ENCODE results near the gene TSPAN18.

Gene TSPAN18

DNA sequence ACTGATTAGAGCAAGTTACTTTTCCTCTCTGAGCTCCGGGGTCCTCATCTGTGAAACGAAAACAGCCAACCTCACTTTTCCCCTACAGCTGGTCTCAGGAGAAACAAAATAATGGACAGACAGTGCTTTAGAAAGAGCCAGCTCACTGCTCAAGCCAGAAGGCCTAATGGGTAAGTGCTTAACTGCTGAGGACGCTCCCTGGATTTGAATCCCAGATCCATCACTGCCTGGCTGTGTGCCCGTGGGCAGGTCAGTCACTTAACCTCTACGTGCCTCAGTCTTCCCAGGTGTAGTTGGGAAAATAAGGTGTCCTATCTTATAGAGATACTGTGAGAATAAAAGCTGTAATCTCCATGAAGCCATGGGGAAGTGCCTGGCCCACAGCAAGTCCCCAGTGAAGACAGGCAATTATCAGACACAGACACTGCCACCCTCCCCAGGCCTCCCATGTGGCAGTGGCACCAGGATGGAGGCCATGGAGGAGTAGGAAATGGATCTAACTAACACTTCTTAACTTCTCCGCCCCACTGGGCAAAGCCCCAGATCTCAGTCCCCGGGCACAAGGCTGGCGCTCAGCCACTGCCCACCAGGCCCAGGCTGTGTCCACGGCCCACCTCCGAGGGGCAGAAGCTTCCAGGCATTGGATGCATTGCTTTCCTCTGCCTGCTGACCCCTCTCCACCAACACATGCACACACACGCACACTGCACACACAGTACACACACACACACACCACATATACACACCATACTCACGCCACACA is 214.7 kb downstream of the TSPAN18 start:
- DNase-seq (ENCODE audit: low read depth in 2 of 2) = no peak

DNA sequence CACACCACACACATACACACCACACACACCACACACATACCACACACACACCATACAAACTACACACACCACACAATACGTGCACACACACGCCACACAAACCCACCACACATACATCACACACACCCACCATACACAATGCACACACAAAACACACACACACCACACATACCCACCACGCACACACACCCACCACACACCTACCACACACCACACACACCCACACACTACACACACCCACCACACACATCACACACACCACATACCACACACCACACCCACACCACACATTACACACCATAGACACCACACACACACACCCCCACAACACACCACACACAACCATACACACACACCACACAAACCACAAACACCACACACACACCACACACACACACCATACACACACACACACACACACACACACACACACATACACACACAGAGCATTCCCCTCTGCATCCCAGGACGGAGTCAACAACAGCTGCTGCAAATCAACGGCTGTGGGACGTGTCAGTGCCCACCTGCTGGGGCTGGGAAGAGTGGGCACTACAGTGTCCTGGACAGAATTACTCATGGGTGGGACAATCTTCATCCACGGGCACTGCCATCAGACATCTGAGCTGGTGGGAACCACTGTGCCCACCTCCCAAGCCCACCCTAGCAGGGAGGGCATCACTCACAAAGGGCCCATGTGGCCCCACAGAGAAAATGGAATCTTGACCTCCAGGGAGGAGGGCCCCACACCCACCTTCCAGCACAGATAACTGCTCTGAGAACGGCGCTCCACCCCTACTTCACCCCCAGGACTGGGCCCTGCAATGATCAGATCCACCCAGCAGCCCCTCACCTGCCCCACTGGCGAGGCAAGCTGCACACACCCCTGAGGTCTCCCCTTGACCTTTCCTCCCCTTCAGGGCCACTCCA is 215.5 kb downstream of the TSPAN18 start:
- no peak for DNase-seq (ENCODE audit: low read depth in 2 of 2)

DNA sequence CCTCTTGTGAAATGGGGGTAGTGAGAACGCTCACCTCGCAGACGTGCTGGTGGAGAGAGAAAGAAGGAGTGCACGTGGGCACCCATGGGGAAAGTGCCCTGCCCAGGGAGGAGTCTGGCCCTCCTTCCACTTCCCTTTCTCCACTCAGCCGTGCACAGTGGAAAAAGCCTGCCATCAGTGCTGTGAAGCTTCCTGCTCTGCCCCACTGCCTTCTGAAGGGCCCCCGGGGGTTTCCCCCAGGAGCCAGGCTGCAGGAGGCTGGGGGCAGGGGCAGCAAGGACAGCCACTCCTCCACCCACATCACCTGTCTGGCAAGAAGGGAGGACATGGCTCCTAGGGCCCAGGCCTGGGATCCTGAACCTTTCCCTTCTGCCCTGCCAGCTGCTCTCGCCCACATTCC is 216.4 kb downstream of the TSPAN18 start:
- peak in 1 of 2 donors; percentile 32 for DNase-seq (ENCODE audit: low read depth in 2 of 2)

DNA sequence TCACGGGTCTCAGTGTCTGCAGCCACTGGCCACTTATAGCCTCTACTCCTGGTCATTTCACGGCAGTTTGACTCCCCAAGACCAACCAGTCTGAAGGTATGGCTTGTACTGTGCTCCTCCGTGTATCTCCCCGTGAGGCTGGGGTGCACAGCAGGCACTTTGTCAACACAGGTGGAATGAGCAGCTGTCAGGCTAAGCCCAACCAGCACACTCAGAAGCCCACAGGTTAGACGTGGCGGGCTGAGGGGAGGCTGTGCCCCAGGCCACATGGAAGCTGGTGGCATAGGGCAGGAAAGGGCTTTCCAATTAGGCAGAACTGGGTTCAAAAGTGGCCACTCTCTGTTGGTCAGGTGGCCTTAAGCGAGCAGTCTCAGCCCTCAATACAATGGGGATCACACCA is 216.9 kb downstream of the TSPAN18 start:
- no peak for DNase-seq (ENCODE audit: low read depth in 2 of 2)

DNA sequence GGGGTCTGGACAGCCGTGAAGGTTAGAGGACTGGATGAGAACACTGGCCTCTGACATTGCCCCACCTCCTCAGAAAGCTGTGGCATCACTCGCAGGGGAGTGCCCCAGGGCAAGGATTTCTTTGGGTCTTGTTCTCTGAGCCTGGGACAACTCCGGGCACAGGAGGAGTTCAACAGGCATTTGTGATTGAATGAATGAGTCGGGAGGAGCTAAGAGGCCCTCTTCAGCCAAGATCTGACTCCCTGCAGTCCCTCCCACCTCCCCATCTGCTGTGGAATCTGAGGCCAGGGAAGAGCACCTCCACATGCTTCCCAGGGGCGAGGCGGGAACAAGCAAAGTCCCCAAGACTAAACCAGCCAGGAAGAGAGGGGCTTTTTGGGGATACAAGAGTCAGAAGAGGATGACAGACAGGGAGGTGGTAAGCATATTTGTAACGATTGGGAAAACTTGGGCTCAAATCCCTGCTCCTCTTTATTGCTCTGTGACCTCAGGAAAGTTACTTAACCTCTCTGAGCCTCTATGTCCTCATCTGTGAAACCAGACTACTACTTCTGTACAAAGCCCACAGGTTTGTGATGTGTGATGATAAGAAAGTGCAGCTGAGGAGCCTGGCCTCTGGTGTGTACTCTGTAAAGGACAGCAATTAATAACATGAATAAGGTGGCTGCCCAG is 217.6 kb downstream of the TSPAN18 start:
- no peak for DNase-seq (ENCODE audit: low read depth in 2 of 2)

DNA sequence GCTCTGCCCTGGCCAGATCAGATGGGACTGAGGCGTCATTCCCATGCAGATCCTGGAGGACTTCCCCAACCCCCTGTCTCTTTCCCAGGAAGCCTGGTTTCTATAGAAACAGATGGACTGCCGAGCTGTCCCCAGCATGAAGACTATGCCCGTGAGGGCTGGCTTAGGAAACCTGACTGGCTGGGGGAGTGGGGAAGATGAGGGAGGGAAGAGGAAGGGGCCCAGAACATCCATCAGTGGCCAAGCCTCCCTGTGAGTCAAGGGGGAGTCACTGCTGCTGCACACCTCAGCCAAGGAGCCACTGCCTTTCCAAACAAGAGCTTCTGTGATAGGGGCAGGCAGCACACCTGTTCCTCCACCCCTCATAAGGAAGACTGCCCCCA is 218.1 kb downstream of the TSPAN18 start:
- no peak for DNase-seq (ENCODE audit: low read depth in 2 of 2)

DNA sequence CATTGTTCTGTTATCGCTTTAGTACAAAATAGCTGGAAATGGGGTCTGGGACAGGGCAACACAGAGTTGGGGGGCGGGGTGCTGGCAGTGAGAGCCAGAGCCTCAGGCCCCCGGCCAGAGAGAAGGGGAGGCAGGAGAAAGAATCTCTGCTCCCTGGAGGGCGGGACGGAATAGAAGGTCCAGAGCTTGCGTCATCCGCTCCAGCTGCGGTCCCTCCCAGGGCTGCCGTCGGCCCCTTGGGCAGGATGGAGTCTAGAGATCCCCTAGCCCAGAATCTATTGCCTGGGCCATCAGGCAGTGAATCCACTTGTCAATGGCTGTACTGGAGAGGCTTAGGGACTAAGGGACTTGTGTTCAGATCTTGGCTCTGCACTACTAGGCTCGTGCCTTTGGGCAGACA is 218.9 kb downstream of the TSPAN18 start:
- no peak for DNase-seq (ENCODE audit: low read depth in 2 of 2)

DNA sequence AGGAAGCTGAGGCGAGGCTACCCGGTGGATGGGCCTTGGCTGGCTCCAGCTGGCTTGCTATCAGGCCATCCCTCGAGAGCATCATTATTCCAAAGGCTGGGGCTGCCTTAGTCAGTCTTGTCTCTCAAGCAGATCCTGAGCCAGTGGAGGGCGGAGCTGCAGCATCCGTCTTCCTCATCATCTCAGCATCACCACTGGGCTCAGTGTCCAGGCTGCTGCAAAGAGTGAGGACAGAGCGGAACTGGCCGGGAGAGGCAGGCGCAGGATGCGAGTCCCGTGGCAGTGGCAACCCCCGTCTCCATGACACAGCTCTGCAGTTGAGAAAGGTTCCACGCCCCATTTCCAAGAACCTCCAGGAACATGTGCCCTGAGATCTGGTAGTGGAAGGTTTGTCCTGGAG is 219.5 kb downstream of the TSPAN18 start:
- no peak for DNase-seq (ENCODE audit: low read depth in 2 of 2)

DNA sequence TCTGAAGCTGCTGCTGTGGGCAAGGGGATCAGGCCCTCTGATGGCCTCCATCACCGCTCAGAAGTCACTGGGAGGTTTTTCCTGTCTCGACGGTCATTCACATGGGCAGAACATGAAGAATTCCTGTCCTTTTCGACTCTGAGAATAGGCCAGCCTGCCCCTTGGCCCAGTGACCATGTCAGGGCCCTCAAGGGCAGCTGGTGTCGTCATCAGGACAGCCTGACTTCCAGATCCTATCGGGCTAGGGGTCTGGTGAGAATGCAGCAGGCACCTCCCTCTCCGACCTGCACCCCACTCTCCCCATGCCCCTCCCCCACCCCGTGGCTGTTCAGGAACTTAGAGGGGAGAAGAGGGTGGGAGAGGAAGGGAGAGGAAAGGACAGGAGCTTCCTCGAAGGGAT is 220.4 kb downstream of the TSPAN18 start:
- DNase-seq (ENCODE audit: low read depth in 2 of 2) = no peak

DNA sequence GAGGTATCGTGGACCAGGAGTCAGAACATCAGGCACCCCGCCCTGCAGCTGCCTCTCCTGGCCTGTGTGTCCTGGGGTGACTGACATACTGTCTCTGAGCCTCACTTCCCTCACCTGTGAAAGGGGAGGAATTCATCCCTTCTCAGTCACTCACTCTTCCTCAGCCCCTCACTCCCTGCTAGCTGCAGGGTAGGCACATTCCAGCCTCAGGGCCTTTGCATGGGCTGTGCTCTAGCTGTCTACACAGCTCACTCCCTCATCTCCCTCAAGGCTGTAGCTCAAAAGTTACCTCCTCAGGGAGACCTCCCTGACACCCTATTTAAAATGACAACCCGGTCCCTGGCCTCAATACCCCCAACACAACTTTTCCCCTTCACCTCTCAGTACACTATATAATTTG is 221.4 kb downstream of the TSPAN18 start:
- no peak for DNase-seq (ENCODE audit: low read depth in 2 of 2)

DNA sequence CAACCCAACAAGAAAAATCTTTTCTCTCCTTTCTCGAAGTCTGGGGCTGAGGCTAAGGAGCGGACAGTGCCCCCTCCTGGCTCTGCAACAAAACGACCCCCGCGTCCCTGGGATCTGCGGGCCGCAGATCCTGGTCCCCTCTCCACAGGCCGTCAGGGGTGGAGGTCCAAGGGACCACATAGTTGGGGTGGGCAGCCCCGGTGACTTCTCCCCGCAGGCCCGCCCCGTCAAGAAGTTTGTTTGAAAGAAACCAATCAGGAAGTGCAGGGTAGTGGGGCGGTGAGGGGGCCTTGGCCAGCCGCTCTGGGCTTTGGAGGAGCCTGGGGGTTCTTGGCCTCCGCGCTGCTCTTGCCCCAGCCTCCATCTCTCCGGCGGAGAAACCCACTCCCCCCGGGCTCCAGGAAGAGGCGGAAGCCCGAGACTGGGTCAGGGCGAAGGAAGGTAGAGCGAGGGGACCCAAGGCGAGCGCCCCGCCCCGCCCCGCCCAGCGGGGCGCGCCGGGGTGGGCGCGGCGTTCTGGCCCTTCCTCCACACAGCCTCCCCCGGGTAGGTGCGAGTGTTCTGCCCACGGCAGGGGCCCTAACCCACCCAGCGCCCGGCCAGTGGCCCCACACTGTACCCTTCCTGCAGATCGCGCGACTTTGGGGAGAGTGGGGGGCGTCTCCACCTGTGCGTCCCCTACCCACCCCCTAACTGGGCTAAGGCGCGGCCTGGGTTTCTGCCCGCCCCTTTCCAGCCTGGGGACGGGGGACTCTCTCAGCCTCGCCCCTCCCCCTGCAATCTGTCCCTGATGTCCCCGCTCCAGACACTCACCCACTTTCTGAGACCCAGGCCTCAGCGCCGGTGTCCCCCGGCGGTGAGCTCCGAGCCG is 222.6 kb downstream of the TSPAN18 start:
- no peak for DNase-seq (ENCODE audit: low read depth in 2 of 2)

DNA sequence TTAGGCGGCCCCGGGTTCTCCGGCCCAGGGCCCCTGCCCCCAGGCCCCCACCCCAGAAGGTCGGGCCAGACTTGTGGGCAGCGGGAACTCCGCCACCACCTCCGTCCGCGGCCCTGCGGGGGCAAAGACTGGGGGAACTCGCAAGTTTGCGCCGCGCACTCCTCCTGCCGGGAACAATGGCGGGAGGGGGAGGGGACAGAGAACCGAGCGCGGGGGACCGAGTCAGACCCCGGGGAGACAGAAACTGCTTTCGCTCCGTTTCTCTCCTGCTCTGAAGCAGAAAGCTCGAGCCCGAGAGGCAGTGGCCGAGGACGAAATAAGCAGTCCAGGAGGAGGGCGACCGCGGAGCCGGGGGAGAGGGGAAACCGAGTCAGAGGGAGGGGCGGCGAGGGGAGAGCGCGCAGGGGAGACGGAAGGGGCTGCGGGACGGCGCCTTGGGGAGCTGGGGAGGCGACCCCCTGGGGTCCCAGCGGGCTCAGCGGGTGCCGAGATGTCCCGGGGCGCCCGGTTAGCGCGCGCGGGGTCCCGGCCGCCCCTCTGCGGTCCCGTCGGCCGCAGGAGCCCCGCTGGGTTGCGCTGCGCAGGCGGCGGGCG is 223.4 kb downstream of the TSPAN18 start:
- DNase-seq (ENCODE audit: low read depth in 2 of 2) = no peak

DNA sequence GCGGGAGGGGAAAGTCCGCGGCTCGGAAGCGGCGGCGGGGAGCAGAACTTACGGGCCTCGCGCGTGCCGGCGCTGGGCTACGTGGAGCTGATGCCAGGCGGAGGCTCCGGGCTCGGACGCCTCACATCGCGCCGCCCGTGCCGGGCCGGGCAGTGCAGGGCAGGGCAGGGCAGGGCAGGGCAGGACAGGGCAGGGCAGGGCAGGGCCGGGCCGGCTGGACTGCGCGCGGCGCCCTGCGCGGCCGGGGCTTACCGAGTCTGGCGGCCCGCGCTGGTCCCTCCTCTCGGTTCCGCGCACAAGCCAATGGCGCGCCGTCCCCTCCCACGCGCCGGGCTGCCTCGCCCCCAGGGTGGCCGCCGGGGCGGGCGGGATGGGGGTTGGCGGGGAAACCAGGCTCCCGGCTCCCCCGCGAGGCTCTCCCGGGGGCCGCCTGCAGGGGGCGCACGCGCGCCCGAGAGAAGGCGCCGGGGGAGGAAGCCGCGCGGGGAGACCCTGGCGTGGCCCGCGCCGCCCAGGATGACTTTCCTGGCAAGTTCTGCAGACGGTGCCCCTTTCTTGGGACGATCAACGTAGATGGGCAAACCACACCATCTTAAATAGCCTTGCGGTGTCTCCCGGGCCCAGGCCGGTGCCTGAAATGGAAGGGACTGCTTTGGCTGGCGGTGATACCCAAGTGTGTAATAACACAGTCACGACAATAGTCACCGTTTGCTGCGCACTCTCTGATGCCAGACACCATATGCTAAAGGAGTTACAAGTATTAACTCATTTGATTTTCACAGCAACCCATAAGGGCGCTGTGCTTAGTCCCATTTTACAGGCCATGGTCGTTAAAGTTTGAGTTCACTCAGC is 224.1 kb downstream of the TSPAN18 start, which contains the start of gene TP53I11:
TP53I11 (minus strand) TSS at position 259 of the 852 bp plus-strand sequence. CDS start 12,548 bp downstream, outside the sequence.
- DNase-seq (ENCODE audit: low read depth in 2 of 2) = peak in 1 of 2 donors; percentile 66

DNA sequence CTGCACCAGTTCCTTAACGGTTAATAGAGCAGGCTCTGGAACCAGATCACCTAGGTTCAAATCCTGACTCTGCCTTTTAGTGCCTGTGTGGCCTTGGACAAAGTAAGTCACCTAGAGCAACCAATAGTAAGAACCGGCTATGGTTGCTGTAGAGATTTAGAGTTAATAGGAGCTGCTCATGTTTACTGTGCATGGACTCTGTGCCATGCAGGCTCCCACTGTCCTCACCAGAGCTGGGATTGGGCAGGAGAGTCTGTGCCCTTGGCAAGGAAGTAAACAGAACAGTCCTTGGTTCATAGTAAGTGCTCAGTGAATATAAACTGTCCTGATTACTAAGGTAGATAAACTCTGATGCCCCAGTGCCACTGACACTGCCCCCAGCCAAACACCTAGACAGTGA is 225.3 kb downstream of the TSPAN18 start:
- no peak for DNase-seq (ENCODE audit: low read depth in 2 of 2)

DNA sequence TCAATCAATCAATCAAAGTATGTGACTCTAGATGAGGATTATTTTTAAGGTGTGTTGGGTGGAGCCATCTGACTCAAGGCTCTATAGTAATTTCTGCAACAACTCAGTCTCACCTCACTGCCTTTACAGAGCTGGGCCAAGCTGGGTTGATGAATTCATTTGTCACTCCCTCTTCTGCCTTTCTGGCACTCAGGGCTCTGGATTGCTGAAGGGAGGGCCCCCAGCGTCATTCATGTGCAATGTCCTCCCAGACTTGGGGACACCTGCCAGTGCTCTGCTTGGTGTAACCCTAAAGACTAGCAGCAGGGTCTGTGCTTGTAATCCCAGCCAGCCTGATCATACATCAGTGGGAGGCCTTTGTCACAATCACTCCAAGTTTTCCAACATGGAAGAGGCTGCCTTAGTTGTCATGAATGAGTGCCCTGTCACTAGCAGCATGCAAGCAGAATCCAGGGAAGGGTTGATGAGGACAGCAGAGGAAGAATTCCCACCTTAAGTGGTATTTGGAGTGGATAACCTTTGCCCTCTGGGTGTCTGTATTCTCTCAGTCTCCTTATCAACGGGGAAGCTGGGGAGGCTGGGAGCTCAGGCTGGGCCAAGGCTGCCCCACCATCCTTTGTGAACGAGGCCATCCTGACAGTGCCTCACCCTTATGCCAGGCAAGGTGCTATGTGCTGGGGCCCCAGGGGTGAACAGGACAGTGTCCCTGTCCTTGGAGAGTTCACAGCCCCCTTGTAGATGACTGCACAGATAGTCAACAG is 225.9 kb downstream of the TSPAN18 start:
- no peak for DNase-seq (ENCODE audit: low read depth in 2 of 2)

DNA sequence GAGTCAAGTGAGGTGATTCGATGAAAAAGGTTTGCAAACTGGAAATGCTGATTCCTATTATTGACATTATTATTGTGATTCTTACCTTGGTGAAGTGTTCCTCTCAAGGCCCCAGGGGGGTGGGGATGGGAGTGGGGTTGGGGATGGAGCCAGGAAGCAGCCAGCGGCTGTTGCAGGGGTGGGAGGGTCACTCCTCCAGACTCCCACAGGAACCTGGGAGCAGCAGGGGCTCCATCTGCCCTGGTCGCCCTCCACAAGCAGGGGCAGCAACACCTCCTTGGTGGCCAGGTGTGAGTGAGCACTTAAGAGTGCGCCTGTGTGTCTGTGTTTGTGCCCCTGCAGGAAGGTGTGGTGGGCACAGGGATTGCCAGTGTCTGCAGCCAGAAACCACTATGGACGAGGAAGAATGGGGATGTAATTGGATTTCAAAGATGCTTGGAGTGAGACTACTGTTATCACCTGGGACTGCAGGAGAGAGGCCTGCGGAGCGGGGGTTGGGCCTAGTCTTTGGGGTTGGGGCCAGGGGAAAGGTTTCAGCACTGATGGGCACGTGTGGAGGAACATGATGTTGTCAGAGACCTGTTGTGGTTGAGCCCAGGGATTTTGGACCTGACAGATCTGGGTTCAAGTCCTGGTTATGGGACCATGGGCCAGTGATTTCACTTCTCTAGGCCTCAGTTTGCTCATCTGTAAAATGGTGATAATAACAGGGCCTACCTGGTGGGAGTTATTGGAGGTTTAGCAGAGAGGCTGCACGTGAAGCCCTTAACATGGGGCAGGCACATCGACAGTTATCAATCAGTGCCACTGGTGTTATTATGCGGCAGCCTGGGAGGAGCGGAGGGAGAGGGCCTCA is 227.5 kb downstream of the TSPAN18 start:
- DNase-seq (ENCODE audit: low read depth in 2 of 2) = no peak

DNA sequence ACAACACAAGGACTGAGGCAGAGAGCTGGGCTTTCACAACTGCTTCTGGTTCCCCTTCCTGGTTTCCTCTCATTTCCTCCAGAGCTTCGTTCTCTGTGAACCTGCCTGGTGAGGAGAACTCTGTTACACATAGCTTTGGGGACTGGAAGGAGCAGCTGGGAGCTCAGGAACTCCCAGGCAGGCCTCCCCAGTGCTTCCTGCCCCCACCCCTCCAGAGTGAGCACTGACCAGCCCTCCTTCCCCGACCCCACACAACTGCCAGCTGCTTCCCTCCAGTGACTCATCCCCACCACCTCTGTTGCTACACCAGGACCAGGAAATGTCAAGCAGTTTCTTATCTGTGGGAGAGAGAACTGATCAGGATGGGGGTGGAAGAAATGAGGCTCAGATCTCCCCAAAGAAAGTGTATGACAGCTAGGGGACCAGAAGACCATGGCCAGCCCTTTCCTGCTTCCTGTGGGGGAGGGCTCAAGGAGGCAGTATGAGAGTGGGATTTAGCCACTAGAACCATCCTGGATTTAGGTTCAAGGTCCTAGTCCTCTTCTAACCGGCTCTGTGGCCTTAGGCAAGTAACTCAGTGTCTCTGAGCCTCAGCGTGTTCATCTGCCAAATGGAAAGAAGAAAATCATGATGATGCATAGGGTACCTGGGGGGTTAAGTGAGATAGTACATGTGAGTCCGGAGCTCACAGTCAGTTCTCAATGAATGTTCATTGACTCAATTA is 228.4 kb downstream of the TSPAN18 start:
- no peak for DNase-seq (ENCODE audit: low read depth in 2 of 2)

Measured in stimulated activated CD4-positive, alpha-beta T cell treated with anti-CD3 and anti-CD28 coated beads, Interleukin-15, amount 100 ng/mL, for 48 hours (primary cell).